ENCODE data around the gene NACAD. TPM values are rescaled to one million over a fixed set of nuclear protein-coding genes. Genes with fewer than 3 reads are reported as not detected.

The NACAD gene
- total and polyA plus RNA-seq, 9 donors: 2.3 to 7.9 (median 5.1) TPM

GRCh38 chr7:45126920-45127319, 38.2 kb upstream of the NACAD start:
- DNase-seq: no peak
- Histone ChIP-seq H3K4me1 (ENCODE audit: control insufficient read depth, insufficient read depth, low read length) (peaks cover 4% of the 10 kb centered on the region), H3K9me3 (replicated peaks; ENCODE audit: control insufficient read depth, low read depth, low read length) (no peaks in the 10 kb centered on the region), H3K27ac (ENCODE audit: low read length) (no peak overlapping the region), H3K36me3 (ENCODE audit: control insufficient read depth, insufficient read depth, low read length) (no peaks in the 10 kb centered on the region), H3K27me3 (ENCODE audit: control insufficient read depth, insufficient read depth, low read length) (no peaks in the 10 kb centered on the region), H3K4me3 (ENCODE audit: low read length) (no peak overlapping the region)
- WGBS (ENCODE audit: insufficient coverage): 74% methylated on average over 5 of the region's 6 CpGs

GRCh38 chr7:45126201-45126600, 37.4 kb upstream of the NACAD start:
- 55% methylated on average over 4 of the region's 6 CpGs for WGBS (ENCODE audit: insufficient coverage)

DNA sequence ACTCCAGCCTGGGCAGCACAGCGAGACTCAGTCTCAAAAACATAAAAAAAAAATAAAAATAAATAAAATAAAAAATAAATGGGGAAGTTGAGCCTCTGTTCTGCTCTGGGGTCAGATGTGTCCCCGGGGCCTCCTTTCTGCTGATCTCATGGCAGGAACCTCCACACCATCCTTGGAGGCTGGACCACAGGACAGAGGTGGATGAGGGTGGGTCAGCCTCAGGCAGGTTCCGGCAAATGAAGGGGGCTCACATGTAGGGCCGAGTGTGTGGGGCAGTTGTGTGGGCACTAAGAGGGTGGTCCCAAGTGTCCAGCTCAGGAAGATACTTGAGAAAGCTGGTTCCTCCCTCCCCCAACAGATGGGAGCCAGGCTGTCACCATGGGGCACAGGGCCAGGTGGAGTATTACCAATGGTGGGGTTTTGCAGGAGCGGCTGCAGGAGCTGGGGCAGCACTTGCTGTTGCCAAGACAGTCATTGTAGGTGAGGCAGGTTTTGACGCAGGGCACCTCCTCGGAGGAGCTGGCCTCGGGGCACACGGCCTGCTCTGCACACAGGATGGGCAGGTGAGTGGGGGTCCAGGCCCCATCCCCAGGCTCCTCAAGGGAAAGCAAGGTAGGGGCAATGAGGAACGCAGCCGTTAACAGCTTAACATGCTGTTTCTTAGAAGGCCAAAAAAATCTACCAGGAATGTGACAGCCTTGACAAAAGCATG, 36.6 kb upstream of the NACAD start:
- no peak for DNase-seq
- WGBS (ENCODE audit: insufficient coverage): 87% methylated on average over 8 of the region's 11 CpGs
- Histone ChIP-seq H3K4me1 (ENCODE audit: control insufficient read depth, insufficient read depth, low read length) (peaks cover 4% of the 10 kb centered on the region), H3K9me3 (replicated peaks; ENCODE audit: control insufficient read depth, low read depth, low read length) (no peaks in the 10 kb centered on the region), H3K27ac (ENCODE audit: low read length) (no peak overlapping the region), H3K27me3 (ENCODE audit: control insufficient read depth, insufficient read depth, low read length) (no peaks in the 10 kb centered on the region), H3K4me3 (ENCODE audit: low read length) (no peak overlapping the region), H3K36me3 (ENCODE audit: control insufficient read depth, insufficient read depth, low read length) (no peaks in the 10 kb centered on the region)

More at GRCh38 chr7:45126201-45126600, 37.4 kb upstream of the NACAD start:
- no peak overlapping the region for H3K27ac ChIP-seq (ENCODE audit: low read length)
- H3K27me3 ChIP-seq (ENCODE audit: control insufficient read depth, insufficient read depth, low read length): no peaks in the 10 kb centered on the region
- DNase-seq: no peak
- H3K9me3 ChIP-seq (replicated peaks; ENCODE audit: control insufficient read depth, low read depth, low read length): no peaks in the 10 kb centered on the region
- no peaks in the 10 kb centered on the region for H3K36me3 ChIP-seq (ENCODE audit: control insufficient read depth, insufficient read depth, low read length)
- H3K4me1 ChIP-seq (ENCODE audit: control insufficient read depth, insufficient read depth, low read length): peaks cover 4% of the 10 kb centered on the region
- no peak overlapping the region for H3K4me3 ChIP-seq (ENCODE audit: low read length)

- 56% methylated on average over 9 of the region's 12 CpGs for WGBS (ENCODE audit: insufficient coverage)
- Histone ChIP-seq H3K27ac (ENCODE audit: low read length) (no peak overlapping the region), H3K36me3 (ENCODE audit: control insufficient read depth, insufficient read depth, low read length) (no peaks in the 10 kb centered on the region), H3K9me3 (replicated peaks; ENCODE audit: control insufficient read depth, low read depth, low read length) (no peaks in the 10 kb centered on the region), H3K4me1 (ENCODE audit: control insufficient read depth, insufficient read depth, low read length) (peaks cover 4% of the 10 kb centered on the region), H3K27me3 (ENCODE audit: control insufficient read depth, insufficient read depth, low read length) (no peaks in the 10 kb centered on the region), H3K4me3 (ENCODE audit: low read length) (no peak overlapping the region)
- DNase-seq: no peak
Measured at GRCh38 chr7:45123913-45124710, 35.3 kb upstream of the NACAD start.

- no peaks in the 10 kb centered on the region for H3K36me3 ChIP-seq (ENCODE audit: control insufficient read depth, insufficient read depth, low read length)
- H3K4me3 ChIP-seq (ENCODE audit: low read length): no peak overlapping the region
- no peak overlapping the region for H3K27ac ChIP-seq (ENCODE audit: low read length)
- H3K4me1 ChIP-seq (ENCODE audit: control insufficient read depth, insufficient read depth, low read length): peaks cover 4% of the 10 kb centered on the region
- no peaks in the 10 kb centered on the region for H3K27me3 ChIP-seq (ENCODE audit: control insufficient read depth, insufficient read depth, low read length)
- no peaks in the 10 kb centered on the region for H3K9me3 ChIP-seq (replicated peaks; ENCODE audit: control insufficient read depth, low read depth, low read length)
- 55% methylated on average over 10 of the region's 16 CpGs for WGBS (ENCODE audit: insufficient coverage)
- DNase-seq: no peak
Measured at GRCh38 chr7:45122975-45123860, 34.4 kb upstream of the NACAD start.

GRCh38 chr7:45119550-45119949, 30.8 kb upstream of the NACAD start:
- H3K27me3 ChIP-seq (ENCODE audit: control insufficient read depth, insufficient read depth, low read length): peaks cover 7% of the 10 kb centered on the region
- no peaks in the 10 kb centered on the region for H3K9me3 ChIP-seq (replicated peaks; ENCODE audit: control insufficient read depth, low read depth, low read length)
- no peak for DNase-seq
- WGBS (ENCODE audit: insufficient coverage): no CpG with 5 or more reads among the region's 3 CpGs
- H3K27ac ChIP-seq (ENCODE audit: low read length): no peak overlapping the region
- H3K4me3 ChIP-seq (ENCODE audit: low read length): no peak overlapping the region
- H3K4me1 ChIP-seq (ENCODE audit: control insufficient read depth, insufficient read depth, low read length): no peaks in the 10 kb centered on the region
- no peaks in the 10 kb centered on the region for H3K36me3 ChIP-seq (ENCODE audit: control insufficient read depth, insufficient read depth, low read length)

GRCh38 chr7:45118889-45119331, 30.1 kb upstream of the NACAD start:
- H3K4me1 ChIP-seq (ENCODE audit: control insufficient read depth, insufficient read depth, low read length): no peaks in the 10 kb centered on the region
- H3K9me3 ChIP-seq (replicated peaks; ENCODE audit: control insufficient read depth, low read depth, low read length): no peaks in the 10 kb centered on the region
- H3K27me3 ChIP-seq (ENCODE audit: control insufficient read depth, insufficient read depth, low read length): peaks cover 7% of the 10 kb centered on the region
- DNase-seq: no peak
- no peaks in the 10 kb centered on the region for H3K36me3 ChIP-seq (ENCODE audit: control insufficient read depth, insufficient read depth, low read length)
- no CpG with 5 or more reads among the region's 3 CpGs for WGBS (ENCODE audit: insufficient coverage)
- no peak overlapping the region for H3K4me3 ChIP-seq (ENCODE audit: low read length)
- H3K27ac ChIP-seq (ENCODE audit: low read length): no peak overlapping the region

DNA sequence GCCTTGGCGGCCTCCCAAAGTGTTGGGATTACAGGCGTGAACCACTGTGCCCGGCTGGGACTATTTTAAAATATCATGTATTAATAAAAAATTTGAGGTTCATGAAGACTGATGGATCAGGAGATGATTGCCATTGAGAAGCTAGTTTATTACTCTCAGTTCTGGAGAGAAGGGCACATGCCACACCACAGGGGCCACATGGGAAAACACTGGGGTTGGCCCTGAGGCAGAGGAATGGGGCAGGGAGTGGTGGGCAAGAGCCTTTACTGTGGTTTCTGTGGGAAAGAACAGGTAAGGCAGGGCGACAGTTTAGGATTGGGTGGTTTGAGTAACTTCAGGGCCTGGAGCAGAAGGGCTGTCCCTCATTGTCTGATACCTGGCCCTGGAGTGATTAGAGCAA, 29.5 kb upstream of the NACAD start:
- no peaks in the 10 kb centered on the region for H3K9me3 ChIP-seq (replicated peaks; ENCODE audit: control insufficient read depth, low read depth, low read length)
- H3K4me1 ChIP-seq (ENCODE audit: control insufficient read depth, insufficient read depth, low read length): no peaks in the 10 kb centered on the region
- H3K27me3 ChIP-seq (ENCODE audit: control insufficient read depth, insufficient read depth, low read length): peaks cover 7% of the 10 kb centered on the region
- no peak overlapping the region for H3K4me3 ChIP-seq (ENCODE audit: low read length)
- DNase-seq: no peak
- no peaks in the 10 kb centered on the region for H3K36me3 ChIP-seq (ENCODE audit: control insufficient read depth, insufficient read depth, low read length)
- WGBS (ENCODE audit: insufficient coverage): 92% methylated on average over 1 of the region's 4 CpGs
- no peak overlapping the region for H3K27ac ChIP-seq (ENCODE audit: low read length)

- H3K4me1 ChIP-seq (ENCODE audit: control insufficient read depth, insufficient read depth, low read length): peaks cover under 1% of the 10 kb centered on the region
- H3K4me3 ChIP-seq (ENCODE audit: low read length): no peak overlapping the region
- WGBS (ENCODE audit: insufficient coverage): 79% methylated on average over 3 of the region's 4 CpGs
- H3K36me3 ChIP-seq (ENCODE audit: control insufficient read depth, insufficient read depth, low read length): no peaks in the 10 kb centered on the region
- H3K27ac ChIP-seq (ENCODE audit: low read length): no peak overlapping the region
- H3K27me3 ChIP-seq (ENCODE audit: control insufficient read depth, insufficient read depth, low read length): peaks cover 7% of the 10 kb centered on the region
- DNase-seq: no peak
- no peaks in the 10 kb centered on the region for H3K9me3 ChIP-seq (replicated peaks; ENCODE audit: control insufficient read depth, low read depth, low read length)
Measured at GRCh38 chr7:45117582-45117981, 28.8 kb upstream of the NACAD start.

DNA sequence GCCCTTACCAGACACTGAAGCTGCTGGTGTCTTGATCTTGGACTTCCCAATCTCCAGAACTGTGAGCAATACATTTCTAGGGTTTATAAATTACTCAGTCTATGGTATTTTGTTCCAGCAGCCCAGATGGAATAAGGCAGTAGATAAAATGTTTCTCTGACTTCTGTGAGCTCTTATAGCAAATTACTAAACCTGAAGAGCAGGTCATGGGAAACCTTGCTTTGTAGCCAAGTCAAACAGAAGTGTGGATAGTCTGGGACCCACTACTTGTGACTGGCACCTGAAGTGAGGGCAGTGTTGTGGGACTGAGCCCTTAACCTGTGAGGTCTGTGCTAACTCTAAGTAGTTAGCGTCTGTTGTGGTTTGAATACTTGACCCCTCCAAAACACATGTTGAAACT, 27.3 kb upstream of the NACAD start:
- H3K4me1 ChIP-seq (ENCODE audit: control insufficient read depth, insufficient read depth, low read length): peaks cover 7% of the 10 kb centered on the region
- peaks cover 7% of the 10 kb centered on the region for H3K27me3 ChIP-seq (ENCODE audit: control insufficient read depth, insufficient read depth, low read length)
- WGBS (ENCODE audit: insufficient coverage): no CpG with 5 or more reads among the region's 1 CpG
- H3K4me3 ChIP-seq (ENCODE audit: low read length): no peak overlapping the region
- H3K36me3 ChIP-seq (ENCODE audit: control insufficient read depth, insufficient read depth, low read length): no peaks in the 10 kb centered on the region
- H3K27ac ChIP-seq (ENCODE audit: low read length): no peak overlapping the region
- no peaks in the 10 kb centered on the region for H3K9me3 ChIP-seq (replicated peaks; ENCODE audit: control insufficient read depth, low read depth, low read length)
- DNase-seq: no peak
